Measurements from ENCODE around the gene OTOP3.

The OTOP3 gene

DNA sequence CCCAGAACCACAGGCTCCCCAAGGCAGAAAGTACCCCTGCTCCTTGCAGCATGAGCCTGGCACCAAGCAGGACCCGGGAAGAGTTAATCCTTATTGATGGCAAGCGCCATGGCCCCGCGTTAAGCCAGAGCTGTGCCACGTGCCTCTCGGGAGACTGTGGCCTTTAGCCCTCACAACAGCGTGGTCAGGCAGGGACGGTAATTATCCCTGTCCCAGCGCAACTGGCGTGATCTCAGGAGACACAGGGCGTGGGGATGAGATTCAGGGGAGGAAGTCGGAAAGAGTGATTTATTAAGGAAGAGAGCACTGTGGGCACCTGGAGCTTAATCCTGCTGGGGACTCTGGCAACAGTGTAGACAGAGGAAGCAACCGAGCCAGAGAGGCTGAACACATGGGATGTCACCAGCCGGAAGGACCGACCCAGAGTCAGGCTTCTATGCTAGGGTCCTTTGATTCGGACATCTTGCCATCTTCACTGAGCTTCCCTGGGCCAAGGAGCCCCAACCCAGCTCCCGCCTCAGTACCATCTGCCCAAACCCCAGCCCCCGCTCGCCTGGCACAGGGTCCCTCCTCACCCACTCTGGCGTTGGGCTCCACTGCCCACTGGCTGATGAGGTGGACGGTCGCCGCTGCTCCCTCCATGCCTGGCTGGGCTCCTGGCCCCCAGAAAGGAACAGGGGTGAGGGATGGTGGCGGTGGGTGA is 16.9 kb downstream of the OTOP3 start:
- Histone ChIP-seq H3K36me3 (ENCODE audit: insufficient read depth) (no peaks in the 10 kb centered on the region), H3K27me3 (ENCODE audit: insufficient read depth, low read depth) (peaks cover 61% of the 10 kb centered on the region), H3K79me2 (ENCODE audit: insufficient read depth, low read depth) (no peaks in the 10 kb centered on the region), H3K9ac (no peak overlapping the region), H3K27ac (no peak overlapping the region), H3K4me3 (IDR thresholded peaks at IDR 0.05; ENCODE audit: insufficient read depth, low read depth, low read length) (no peak overlapping the region), H2AFZ (ENCODE audit: low read depth) (no peak overlapping the region), H4K20me1 (ENCODE audit: insufficient read depth) (no peaks in the 10 kb centered on the region), H3K4me1 (ENCODE audit: low read depth, poor library complexity, severe bottlenecking) (no peaks in the 10 kb centered on the region), H3K4me2 (no peak overlapping the region)
- no peak for TF ChIP-seq CTCF (conservative IDR thresholded peaks at IDR 0.05; ENCODE audit: low read depth, low read length)

GRCh38 chr17:74953134-74953687 is 17.5 kb downstream of the OTOP3 start:
- no peak overlapping the region for H3K9ac ChIP-seq
- no peak overlapping the region for H3K4me3 ChIP-seq (IDR thresholded peaks at IDR 0.05; ENCODE audit: insufficient read depth, low read depth, low read length)
- no peaks in the 10 kb centered on the region for H3K36me3 ChIP-seq (ENCODE audit: insufficient read depth)
- TF ChIP-seq CTCF (conservative IDR thresholded peaks at IDR 0.05; ENCODE audit: low read depth, low read length): no peak
- H3K4me1 ChIP-seq (ENCODE audit: low read depth, poor library complexity, severe bottlenecking): no peaks in the 10 kb centered on the region
- H3K4me2 ChIP-seq: no peak overlapping the region
- no peak overlapping the region for H3K27ac ChIP-seq
- H3K79me2 ChIP-seq (ENCODE audit: insufficient read depth, low read depth): no peaks in the 10 kb centered on the region
- no peak overlapping the region for H2AFZ ChIP-seq (ENCODE audit: low read depth)
- peaks cover 55% of the 10 kb centered on the region for H3K27me3 ChIP-seq (ENCODE audit: insufficient read depth, low read depth)
- H4K20me1 ChIP-seq (ENCODE audit: insufficient read depth): no peaks in the 10 kb centered on the region

- no peaks in the 10 kb centered on the region for H4K20me1 ChIP-seq (ENCODE audit: insufficient read depth)
- TF ChIP-seq CTCF (conservative IDR thresholded peaks at IDR 0.05; ENCODE audit: low read depth, low read length): no peak
- H3K4me1 ChIP-seq (ENCODE audit: low read depth, poor library complexity, severe bottlenecking): no peaks in the 10 kb centered on the region
- H3K36me3 ChIP-seq (ENCODE audit: insufficient read depth): no peaks in the 10 kb centered on the region
- no peak overlapping the region for H3K27ac ChIP-seq
- H3K79me2 ChIP-seq (ENCODE audit: insufficient read depth, low read depth): no peaks in the 10 kb centered on the region
- H3K4me3 ChIP-seq (IDR thresholded peaks at IDR 0.05; ENCODE audit: insufficient read depth, low read depth, low read length): no peak overlapping the region
- no peak overlapping the region for H3K4me2 ChIP-seq
- H3K9ac ChIP-seq: no peak overlapping the region
- H3K27me3 ChIP-seq (ENCODE audit: insufficient read depth, low read depth): peaks cover 51% of the 10 kb centered on the region
- no peak overlapping the region for H2AFZ ChIP-seq (ENCODE audit: low read depth)
Observed at GRCh38 chr17:74954115-74954514, 18.4 kb downstream of the OTOP3 start.

GRCh38 chr17:74954665-74955421 is 19.1 kb downstream of the OTOP3 start:
- Histone ChIP-seq H3K4me2 (no peak overlapping the region), H3K27ac (no peak overlapping the region), H3K9ac (no peak overlapping the region), H2AFZ (ENCODE audit: low read depth) (no peak overlapping the region), H3K36me3 (ENCODE audit: insufficient read depth) (no peaks in the 10 kb centered on the region), H3K4me1 (ENCODE audit: low read depth, poor library complexity, severe bottlenecking) (no peaks in the 10 kb centered on the region), H4K20me1 (ENCODE audit: insufficient read depth) (no peaks in the 10 kb centered on the region), H3K4me3 (IDR thresholded peaks at IDR 0.05; ENCODE audit: insufficient read depth, low read depth, low read length) (no peak overlapping the region), H3K79me2 (ENCODE audit: insufficient read depth, low read depth) (no peaks in the 10 kb centered on the region), H3K27me3 (ENCODE audit: insufficient read depth, low read depth) (peaks cover 43% of the 10 kb centered on the region)
- TF ChIP-seq CTCF (conservative IDR thresholded peaks at IDR 0.05; ENCODE audit: low read depth, low read length): no peak
